GM21423 (cell line): ENCODE measurements around the gene TIMP4.

Experiments
- ATAC-seq: cut with Tn5 transposase; IDR thresholded peaks from one replicate; pipeline ENCODE4 v1.9.1; 2021; ENCODE audit warnings: mild to moderate bottlenecking, moderate library complexity; ENCODE audit not compliant: unreplicated experiment

The TIMP4 gene

GRCh38 chr3:12158387-12159226 lies at the start of gene TIMP4:
Gene TIMP4, minus strand, starts transcription at chr3:12158912. Its CDS starts 72 bp downstream, at chr3:12158840.
- ATAC-seq, result no peak

- no peak for ATAC-seq
Measured at GRCh38 chr3:12205171-12205570, 46.5 kb upstream of the TIMP4 start.

- no peak for ATAC-seq
Measured at GRCh38 chr3:12201813-12202212, 43.1 kb upstream of the TIMP4 start.

- no peak for ATAC-seq
Measured at GRCh38 chr3:12198301-12198700, 39.6 kb upstream of the TIMP4 start.

GRCh38 chr3:12197475-12197874 lies 38.8 kb upstream of the TIMP4 start:
- ATAC-seq, result peak; percentile 40

GRCh38 chr3:12196684-12197083 lies 38.0 kb upstream of the TIMP4 start:
- ATAC-seq, result no peak

- no peak for ATAC-seq
Measured at GRCh38 chr3:12195231-12195630, 36.5 kb upstream of the TIMP4 start.

- ATAC-seq, result peak; percentile 33
Measured at GRCh38 chr3:12194669-12195161, 36.0 kb upstream of the TIMP4 start.

- ATAC-seq, result peak; percentile 20
Measured at GRCh38 chr3:12194209-12194608, 35.5 kb upstream of the TIMP4 start.

- peak; percentile 61 for ATAC-seq
Measured at GRCh38 chr3:12193485-12194165, 34.9 kb upstream of the TIMP4 start.

GRCh38 chr3:12192655-12193484 lies 34.2 kb upstream of the TIMP4 start:
- ATAC-seq, result no peak

- ATAC-seq, result no peak
Measured at GRCh38 chr3:12192173-12192572, 33.5 kb upstream of the TIMP4 start.

GRCh38 chr3:12191559-12191958 lies 32.8 kb upstream of the TIMP4 start:
- ATAC-seq, result no peak

GRCh38 chr3:12190832-12191231 lies 32.1 kb upstream of the TIMP4 start:
- no peak for ATAC-seq

- no peak for ATAC-seq
Measured at GRCh38 chr3:12190221-12190807, 31.6 kb upstream of the TIMP4 start.

- ATAC-seq, result no peak
Measured at GRCh38 chr3:12188681-12189287, 30.1 kb upstream of the TIMP4 start.

- ATAC-seq, result peak; percentile 11
Measured at GRCh38 chr3:12188328-12188648, 29.6 kb upstream of the TIMP4 start.

GRCh38 chr3:12187448-12188327 lies 29.0 kb upstream of the TIMP4 start:
- ATAC-seq, result peak; percentile 65

GRCh38 chr3:12186515-12187286 lies 28.0 kb upstream of the TIMP4 start:
- no peak for ATAC-seq
